ACHN (cell line): Measurements from ENCODE around the gene PRKD3.
"Not testable (repeated sequence)": the region's sequence is repeated elsewhere in the genome, so short reads cannot be mapped to it uniquely, and the experiment has no call there.

Experiments
- DNase-seq: peaks from one replicate; pipeline ENCODE4 v3.0.0-alpha.2; 2015
- in situ Hi-C: cut with HindIII; loops from 2 replicates; pipeline ENCODE4 v1.10.0; 2017; ENCODE audit warnings: low sequenced_read_pairs, low pct_ligation_motif_present, low pct_unique_long_range_greater_than_20kb

The PRKD3 gene

GRCh38 chr2:37321029-37321682 is 3.5 kb downstream of the PRKD3 start:
- DNase-seq, result no peak
- in situ Hi-C loops, result no loop called here

- in situ Hi-C loops, result no loop called here
- DNase-seq, result no peak
Measured at GRCh38 chr2:37319754-37320609, 4.7 kb downstream of the PRKD3 start.

- no peak for DNase-seq
- in situ Hi-C loops, result no loop called here
Measured at GRCh38 chr2:37318401-37318800, 6.2 kb downstream of the PRKD3 start.

- no peak for DNase-seq
- in situ Hi-C loops, result no loop called here
Measured at GRCh38 chr2:37317746-37318145, 6.9 kb downstream of the PRKD3 start.

- DNase-seq, result no peak
- in situ Hi-C loops, result no loop called here
Measured at GRCh38 chr2:37316181-37316580, 8.5 kb downstream of the PRKD3 start.

GRCh38 chr2:37315364-37315763 is 9.3 kb downstream of the PRKD3 start:
- DNase-seq, result no peak
- in situ Hi-C loops, result no loop called here

- in situ Hi-C loops, result no loop called here
- no peak for DNase-seq
Measured at GRCh38 chr2:37307500-37307899, 17.1 kb downstream of the PRKD3 start.

- DNase-seq, result no peak
- in situ Hi-C loops, result no loop called here
Measured at GRCh38 chr2:37306024-37306423, 18.6 kb downstream of the PRKD3 start.

- no peak for DNase-seq
- in situ Hi-C loops, result no loop called here
Measured at GRCh38 chr2:37302701-37303252, 21.9 kb downstream of the PRKD3 start.

- DNase-seq, result peak; percentile 9
- in situ Hi-C loops, result no loop called here
Measured at GRCh38 chr2:37301408-37301807, 23.2 kb downstream of the PRKD3 start.

- no peak for DNase-seq
- in situ Hi-C loops, result no loop called here
Measured at GRCh38 chr2:37300578-37300977, 24.1 kb downstream of the PRKD3 start.

- in situ Hi-C loops, result no loop called here
- DNase-seq, result no peak
Measured at GRCh38 chr2:37300146-37300545, 24.5 kb downstream of the PRKD3 start.

- no peak for DNase-seq
- in situ Hi-C loops, result no loop called here
Measured at GRCh38 chr2:37297632-37298031, 27.0 kb downstream of the PRKD3 start.

GRCh38 chr2:37295469-37296073 is 29.1 kb downstream of the PRKD3 start:
- in situ Hi-C loops, result no loop called here
- DNase-seq, result no peak

- in situ Hi-C loops, result not testable (repeated sequence)
Measured at GRCh38 chr2:37294858-37295257, 29.8 kb downstream of the PRKD3 start.

GRCh38 chr2:37291680-37292079 is 33.0 kb downstream of the PRKD3 start:
- in situ Hi-C loops, result no loop called here
- DNase-seq, result no peak

More at GRCh38 chr2:37294858-37295257, 29.8 kb downstream of the PRKD3 start:
- DNase-seq, result not testable (repeated sequence)

GRCh38 chr2:37287966-37288365 is 36.7 kb downstream of the PRKD3 start:
- peak; percentile 19 for DNase-seq
- in situ Hi-C loops, result no loop called here

GRCh38 chr2:37284381-37284780 is 40.3 kb downstream of the PRKD3 start:
- DNase-seq, result no peak
- in situ Hi-C loops, result no loop called here

- peak; percentile 51 for DNase-seq
- in situ Hi-C loops, result no loop called here
Measured at GRCh38 chr2:37283207-37283606, 41.4 kb downstream of the PRKD3 start.
